ENCODE measurements around the gene PRR23A.

Gene PRR23A

GRCh38 chr3:138974462-138974861, 31.6 kb downstream of the PRR23A start:
- no peak for DNase-seq

DNA sequence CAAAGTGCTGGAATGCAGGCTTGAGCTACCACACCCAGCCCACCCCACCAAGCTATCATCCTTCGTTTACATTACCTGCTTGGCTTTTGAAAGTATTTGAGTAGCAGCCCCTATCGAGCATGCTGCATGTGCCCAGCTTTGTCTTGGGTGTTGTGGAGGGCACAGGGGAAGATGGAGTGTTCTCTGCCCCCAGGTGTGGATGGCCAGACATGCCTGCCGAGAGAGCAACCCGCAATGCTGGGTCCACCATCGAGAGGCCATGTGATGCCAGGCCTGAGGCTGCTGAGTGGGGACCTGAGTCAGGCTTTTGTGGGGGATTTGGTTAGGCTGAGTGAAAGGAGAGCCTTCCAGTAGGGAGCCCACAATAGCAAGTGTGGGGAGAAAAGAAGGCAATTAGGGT, 33.1 kb downstream of the PRR23A start:
- no peak for DNase-seq

GRCh38 chr3:138971766-138972320, 34.2 kb downstream of the PRR23A start:
- no peak for DNase-seq

DNA sequence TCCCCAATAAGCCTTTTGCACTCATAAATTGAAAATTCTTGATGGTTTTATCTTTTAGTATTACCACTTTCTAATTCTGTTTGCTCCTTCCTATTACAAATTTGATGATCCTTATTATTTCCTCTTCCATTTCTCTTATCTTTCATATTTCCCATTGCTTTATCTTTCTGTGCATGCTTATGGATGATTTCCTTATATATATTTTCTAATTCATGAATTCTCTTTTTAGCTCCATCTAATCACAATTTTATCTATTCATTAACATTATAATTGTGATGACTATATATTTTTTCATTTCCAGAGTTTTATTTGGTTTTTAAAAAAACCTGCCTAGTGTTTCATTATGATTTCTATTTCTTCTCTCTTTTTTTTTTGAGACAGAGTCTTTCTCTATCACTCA, 41.1 kb downstream of the PRR23A start:
- no peak for DNase-seq

DNA sequence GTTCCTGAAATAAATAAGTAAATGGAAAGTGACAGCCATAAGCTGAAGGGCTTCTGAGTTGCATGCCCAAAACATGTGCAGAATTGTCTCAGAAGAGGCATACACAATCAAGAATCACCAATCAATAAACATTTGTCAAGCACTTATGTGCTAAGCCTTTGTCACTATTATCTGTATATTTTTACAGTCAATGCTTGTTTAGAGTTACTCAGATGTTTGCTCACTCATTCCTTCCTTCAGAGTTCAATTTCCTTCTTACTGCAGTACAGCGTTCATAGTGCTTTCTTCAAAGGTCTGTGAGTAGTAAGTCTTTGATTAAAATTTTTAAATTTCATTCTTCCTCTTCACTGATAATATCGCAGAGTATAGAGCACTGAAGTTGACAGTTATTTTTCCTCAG, 41.8 kb downstream of the PRR23A start:
- DNase-seq: no peak

- DNase-seq: no peak
Measured at GRCh38 chr3:138962854-138963560, 43.1 kb downstream of the PRR23A start.

DNA sequence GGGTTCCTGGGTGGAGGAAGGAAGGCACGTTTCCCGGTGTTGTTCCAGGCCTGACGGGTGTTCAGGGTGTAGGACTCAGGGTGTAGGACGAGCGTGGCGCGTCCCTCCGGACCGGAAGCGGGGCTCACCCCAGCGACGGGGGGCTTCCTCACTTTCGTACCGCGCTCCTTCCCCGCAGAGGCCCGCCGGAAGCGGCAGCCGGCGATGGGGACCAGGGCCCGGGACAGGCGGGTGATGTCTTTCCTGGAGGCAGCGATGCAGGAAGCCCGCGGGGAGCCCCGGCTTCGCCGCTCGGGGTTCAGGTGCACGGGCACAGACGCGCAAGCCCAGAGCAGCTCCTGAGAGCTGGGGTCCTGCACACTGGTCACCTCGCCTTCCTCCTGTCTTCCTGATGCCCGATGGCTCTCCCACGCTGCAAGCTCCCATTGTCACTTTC, 45.6 kb downstream of the PRR23A start:
- no peak for DNase-seq
